GM18861 (cell line): ENCODE results near the gene BPHL.
"Not testable (repeated sequence)": the region's sequence is repeated elsewhere in the genome, so short reads cannot be mapped to it uniquely, and the experiment has no call there.

Source experiments
- ATAC-seq: cut with Tn5 transposase; IDR thresholded peaks from one replicate; pipeline ENCODE4 v1.9.1; 2021; ENCODE audit not compliant: unreplicated experiment

The BPHL gene

DNA sequence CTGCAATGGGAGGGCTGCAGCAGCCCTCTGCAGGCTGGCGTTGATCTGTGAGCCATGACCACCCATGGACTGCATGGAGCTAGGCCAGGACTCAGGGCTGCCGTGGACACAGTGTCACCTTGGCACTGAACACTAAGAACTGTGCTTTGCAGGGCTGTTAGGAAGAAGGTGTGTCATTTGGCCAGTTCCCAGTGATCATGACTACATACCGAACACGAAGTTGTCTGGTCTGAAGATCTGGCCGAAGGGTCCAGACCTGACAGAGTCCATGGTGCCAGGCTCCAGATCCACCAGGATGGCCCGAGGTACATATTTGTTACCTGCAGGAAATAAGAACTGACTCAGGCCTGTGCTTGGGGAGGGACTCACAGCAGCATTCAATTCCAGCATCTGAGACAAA, 36.9 kb downstream of the BPHL start:
- ATAC-seq, result not testable (repeated sequence)

DNA sequence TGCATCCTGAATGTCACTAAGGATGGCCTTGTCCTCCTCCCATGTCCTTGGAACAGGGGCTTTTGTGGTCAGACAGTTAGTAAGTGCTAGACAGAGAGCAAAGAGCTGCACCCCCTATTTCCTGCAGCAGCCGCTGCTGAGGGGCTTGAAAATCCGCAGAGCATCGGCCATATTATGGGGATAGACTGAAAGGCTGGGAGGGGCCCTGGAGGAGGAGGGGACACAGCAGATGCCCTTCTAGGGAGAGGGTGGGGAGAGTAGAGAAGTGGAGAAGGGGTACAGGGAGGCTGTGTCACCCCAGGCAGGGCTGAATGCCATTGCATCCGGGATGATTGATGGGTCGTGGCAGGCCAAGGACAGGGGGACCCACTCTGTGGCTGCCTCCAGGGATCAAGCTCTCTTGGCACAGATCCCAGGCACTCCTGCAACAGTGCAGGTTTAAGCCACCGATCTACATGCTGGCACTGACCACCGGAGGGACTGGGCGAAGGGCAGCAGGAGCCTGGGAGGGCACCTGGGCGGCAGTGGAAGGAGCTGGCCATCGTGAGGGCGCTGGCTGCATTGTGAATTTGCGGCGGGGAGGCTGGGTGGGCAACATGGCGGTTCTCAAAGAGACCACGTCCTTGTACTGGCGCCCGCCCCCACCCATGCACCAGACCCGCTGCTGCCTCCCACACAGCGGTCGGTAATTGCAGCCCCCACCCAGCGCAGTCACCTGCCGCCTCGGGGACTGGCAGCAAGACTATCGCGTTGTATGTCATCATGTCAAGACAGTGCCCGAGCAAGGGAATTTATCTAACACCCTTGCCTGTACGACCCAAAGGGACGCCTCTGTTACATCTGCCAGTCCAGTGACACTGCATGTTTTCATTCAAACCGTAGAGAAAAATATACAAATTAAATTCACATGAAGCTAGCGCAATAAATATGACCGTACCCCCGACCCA, 37.9 kb downstream of the BPHL start:
- not testable (repeated sequence) for ATAC-seq

GRCh38 chr6:3157131-3157933, 38.8 kb downstream of the BPHL start, which contains the start of gene TUBB2A:
TSS of gene TUBB2A (minus strand) at chr6:3157544. CDS start at chr6:3157463, 81 bp downstream.
- peak; percentile 65 for ATAC-seq

- ATAC-seq, result no peak
These were observed 41.6 kb downstream of the BPHL start for GRCh38 chr6:3159805-3160781.

- no peak for ATAC-seq
These were observed 43.6 kb downstream of the BPHL start for GRCh38 chr6:3162067-3162497.

DNA sequence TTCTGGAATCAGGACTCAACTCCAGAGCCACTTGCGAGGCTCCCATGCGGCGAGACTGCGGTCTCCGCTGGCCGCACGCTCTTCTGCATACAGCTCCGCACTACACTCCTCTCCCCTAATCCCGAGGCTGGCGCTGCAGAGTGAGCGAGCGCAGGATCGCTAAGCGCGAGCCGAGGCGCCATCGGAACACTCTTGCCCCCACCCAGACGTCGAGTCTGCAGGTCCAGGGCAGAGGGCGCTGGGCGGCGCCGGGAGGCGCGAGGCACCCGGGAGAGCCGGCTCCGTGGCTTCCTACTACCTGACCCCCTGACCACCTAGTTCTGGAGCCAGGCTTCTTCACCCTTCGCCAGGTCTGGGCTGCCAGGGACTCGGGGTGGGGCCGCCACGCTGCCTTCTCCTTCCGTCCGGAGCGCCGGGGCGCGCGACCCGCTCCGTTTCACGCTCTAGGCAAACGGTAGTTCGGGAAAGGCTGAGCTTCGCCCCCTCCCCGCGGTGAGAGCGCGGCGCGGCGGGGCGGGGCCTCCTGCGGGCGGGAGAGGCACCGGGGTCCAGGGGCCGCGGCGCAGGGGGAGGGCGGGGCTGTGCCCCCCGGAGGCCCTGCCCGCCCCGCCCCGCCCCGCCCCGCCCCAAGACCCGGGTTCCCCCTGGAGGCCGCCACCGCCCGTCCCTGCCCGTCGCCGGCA, 44.2 kb downstream of the BPHL start:
- peak; percentile 50 for ATAC-seq

DNA sequence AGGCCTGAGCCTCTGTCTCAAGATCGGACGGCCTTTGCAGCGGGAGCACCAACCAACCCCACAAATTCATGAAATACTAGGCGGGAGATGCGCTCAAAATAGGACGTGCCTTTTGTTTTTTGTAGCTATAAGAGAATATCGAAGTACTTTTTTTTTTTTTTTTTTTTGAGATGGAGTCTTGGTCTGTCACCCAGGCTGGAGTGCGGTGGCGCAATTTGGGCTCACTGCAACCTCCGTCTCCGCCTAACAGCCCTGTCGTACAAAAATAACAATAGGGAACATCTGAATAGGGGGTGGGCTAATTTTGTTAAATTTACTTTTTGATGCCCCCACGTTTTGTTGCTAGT, 44.7 kb downstream of the BPHL start:
- no peak for ATAC-seq

DNA sequence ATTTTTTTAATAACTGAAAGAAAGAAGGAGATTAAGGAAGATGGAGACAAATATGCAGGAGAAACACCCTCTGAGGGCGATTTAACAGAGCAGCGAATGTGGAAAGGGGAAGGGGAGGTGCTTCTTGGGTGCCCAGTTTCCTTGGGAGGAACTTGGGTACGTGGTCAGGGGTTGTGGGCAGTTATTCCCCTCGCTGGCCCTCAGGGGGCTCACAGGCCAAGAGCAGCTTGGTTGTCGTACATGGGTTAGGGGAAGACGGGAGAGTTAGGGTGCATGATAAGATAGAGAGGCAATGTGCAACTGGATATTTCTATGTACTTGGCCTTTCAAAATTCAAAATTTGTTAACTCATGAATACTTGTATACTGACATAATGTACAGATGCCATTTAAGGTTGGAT, 45.9 kb downstream of the BPHL start:
- ATAC-seq, result no peak

DNA sequence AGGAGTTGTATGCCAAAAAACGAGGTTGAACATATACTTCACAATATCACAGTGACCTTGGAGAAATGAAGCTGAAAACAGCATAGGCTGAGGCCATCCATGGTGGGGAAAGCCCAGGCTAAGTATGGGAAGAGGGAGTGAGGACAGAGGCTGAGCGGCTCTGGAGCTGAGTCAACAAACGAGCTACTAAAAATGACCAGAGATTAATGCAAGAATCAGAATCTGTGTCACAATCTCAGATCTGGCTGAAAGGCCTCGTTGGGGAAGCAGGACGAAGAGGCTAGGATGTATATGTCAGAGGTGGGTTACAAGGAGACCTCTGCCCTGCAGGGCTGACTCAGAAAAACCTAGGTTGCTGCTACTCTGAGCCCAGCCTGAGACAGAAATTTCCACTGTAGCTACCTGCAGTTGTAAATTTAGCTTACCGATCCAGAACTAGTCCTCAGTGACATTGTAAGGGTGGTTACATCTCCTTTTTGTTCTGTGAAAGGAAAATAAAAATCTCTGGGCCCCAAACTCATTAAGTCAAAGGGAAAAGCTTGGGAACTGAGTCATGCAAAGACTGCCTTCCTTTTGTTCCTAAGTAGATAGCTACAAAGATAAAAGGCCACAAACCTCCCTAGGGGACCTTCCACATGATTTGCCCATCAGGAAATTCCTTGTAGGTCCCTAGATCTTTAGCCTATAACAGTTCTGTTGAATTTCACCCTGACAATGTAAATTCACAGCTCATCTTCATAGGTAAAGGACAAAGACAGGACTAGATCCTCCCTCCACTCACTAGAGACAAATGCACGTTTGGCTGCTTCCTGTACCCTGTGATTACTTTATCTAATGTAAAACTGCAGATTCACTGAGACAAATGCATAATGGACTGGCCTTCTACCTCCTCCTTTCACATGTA, 47.4 kb downstream of the BPHL start:
- ATAC-seq, result no peak

DNA sequence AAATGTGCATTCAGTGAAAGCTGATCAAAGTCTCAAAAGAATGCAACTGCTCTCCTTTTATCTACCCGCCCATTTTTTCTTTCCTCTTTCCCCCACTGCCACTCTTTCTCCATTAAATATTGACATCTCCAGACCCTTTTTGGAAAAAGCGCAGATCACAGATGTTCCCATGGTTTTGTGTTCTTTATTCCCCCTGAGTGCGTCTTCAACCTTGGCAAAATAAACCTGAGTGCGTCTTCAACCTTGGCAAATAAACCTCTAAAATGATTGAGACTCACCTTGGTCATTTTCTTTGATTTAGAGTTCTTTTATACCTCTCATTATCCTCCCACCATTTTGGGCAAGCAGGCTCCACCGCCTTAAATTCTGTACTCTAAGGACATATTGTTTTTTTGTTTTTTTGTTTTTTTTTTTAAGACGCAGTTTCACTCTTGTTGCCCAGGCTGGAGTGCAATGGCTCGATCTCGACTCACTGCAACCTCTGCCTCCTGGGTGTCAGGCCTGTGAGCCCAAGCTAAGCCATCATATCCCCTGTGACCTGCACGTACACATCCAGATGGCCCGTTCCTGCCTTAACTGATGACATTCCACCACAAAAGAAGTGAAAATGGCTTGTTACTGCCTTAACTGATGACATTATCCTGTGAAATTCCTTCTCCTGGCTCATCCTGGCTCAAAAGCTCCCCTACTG, 48.2 kb downstream of the BPHL start:
- ATAC-seq, result not testable (repeated sequence)

- not testable (repeated sequence) for ATAC-seq
These were observed 49.5 kb downstream of the BPHL start for GRCh38 chr6:3168046-3168445.

DNA sequence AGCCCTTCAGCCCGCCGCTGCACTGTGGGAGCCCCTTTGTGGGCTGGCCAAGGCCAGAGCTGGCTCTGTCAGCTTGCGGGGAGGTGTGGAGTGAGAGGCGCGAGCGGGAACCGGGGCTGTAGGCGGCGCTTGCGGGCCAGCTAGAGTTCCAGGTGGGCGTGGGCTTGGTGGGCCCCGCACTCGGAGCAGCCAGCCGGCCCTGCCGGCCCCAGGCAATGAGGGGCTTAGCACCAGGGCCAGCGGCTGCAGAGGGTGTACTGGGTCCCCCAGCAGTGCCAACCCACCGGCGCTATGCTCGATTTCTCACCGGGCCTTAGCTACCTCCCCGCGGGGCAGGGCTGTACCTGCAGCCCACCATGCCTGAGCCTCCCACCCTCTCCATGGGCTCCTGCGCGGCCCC, 52.2 kb downstream of the BPHL start:
- ATAC-seq, result not testable (repeated sequence)

GRCh38 chr6:3171313-3172175, 53.0 kb downstream of the BPHL start:
- not testable (repeated sequence) for ATAC-seq

- not testable (repeated sequence) for ATAC-seq
These were observed 54.3 kb downstream of the BPHL start for GRCh38 chr6:3172789-3173188.

- ATAC-seq, result not testable (repeated sequence)
These were observed 55.2 kb downstream of the BPHL start for GRCh38 chr6:3173636-3174089.

- ATAC-seq, result no peak
These were observed 57.3 kb downstream of the BPHL start for GRCh38 chr6:3175715-3176402.
